Nephron progenitor cell (in vitro differentiated cells): Measurements from ENCODE around the gene KIAA0232.
"Not testable (repeated sequence)": the region's sequence is repeated elsewhere in the genome, so short reads cannot be mapped to it uniquely, and the experiment has no call there.

Experiments
- DNase-seq: peaks from one replicate; pipeline ENCODE4 v3.0.0; 2021
- H3K27ac Mint-ChIP-seq: 2 replicates; pipeline ENCODE4 v1.8.0; 2021; ENCODE audit warnings: mild to moderate bottlenecking, moderate library complexity, mixed read lengths
- H3K27me3 Mint-ChIP-seq: 2 replicates; pipeline ENCODE4 v1.8.0; 2021; ENCODE audit warnings: mild to moderate bottlenecking, low read depth, mixed read lengths; ENCODE audit not compliant: poor library complexity
- H3K36me3 Mint-ChIP-seq: 2 replicates; pipeline ENCODE4 v1.8.0; 2021; ENCODE audit warnings: low read depth, mixed read lengths
- H3K4me1 Mint-ChIP-seq: 2 replicates; pipeline ENCODE4 v1.8.0; 2021; ENCODE audit warnings: mixed read lengths
- H3K4me3 Mint-ChIP-seq: 2 replicates; pipeline ENCODE4 v1.8.0; 2021; ENCODE audit warnings: mild to moderate bottlenecking, moderate library complexity, mixed read lengths
- H3K9me3 Mint-ChIP-seq: 2 replicates; pipeline ENCODE4 v1.8.0; 2021; ENCODE audit warnings: mild to moderate bottlenecking, moderate library complexity, mixed read lengths
- TF ChIP-seq, protein P1 (sequence below): fragments of 200-600 bp; sonication (generic); IDR thresholded peaks from 2 replicates; pipeline ENCODE4 v1.5.0; 2021; ENCODE audit warnings: antibody characterized with exemption

Gene KIAA0232

DNA sequence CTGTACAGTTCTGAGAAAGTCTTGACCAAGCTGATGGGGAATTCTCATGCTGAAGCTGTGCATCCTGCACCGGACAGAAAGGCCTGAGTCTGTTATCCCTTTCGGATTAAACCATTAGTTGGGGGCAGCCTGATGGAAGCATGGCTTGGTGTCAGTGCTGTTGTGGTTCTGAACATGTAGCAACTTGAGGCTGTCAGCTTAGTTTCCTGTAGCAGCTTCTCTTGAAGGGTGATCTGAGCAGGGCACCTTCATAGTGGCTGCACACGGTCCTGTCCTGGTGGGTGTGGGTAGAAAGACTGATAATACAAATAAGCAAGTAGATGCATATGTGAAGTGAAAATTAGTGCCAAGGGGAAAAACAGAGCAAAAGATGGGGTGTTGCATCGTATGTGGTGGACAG is 11.7 kb downstream of the KIAA0232 start:
- Mint-ChIP-seq H3K9me3 (peaks cover 38% of the 10 kb centered on the region), H3K27ac (no peak overlapping the region), H3K4me1 (no peaks in the 10 kb centered on the region), H3K36me3 (peaks cover 85% of the 10 kb centered on the region), H3K27me3 (peaks cover 3% of the 10 kb centered on the region), H3K4me3 (no peak overlapping the region)
- TF ChIP-seq, protein P1, sequence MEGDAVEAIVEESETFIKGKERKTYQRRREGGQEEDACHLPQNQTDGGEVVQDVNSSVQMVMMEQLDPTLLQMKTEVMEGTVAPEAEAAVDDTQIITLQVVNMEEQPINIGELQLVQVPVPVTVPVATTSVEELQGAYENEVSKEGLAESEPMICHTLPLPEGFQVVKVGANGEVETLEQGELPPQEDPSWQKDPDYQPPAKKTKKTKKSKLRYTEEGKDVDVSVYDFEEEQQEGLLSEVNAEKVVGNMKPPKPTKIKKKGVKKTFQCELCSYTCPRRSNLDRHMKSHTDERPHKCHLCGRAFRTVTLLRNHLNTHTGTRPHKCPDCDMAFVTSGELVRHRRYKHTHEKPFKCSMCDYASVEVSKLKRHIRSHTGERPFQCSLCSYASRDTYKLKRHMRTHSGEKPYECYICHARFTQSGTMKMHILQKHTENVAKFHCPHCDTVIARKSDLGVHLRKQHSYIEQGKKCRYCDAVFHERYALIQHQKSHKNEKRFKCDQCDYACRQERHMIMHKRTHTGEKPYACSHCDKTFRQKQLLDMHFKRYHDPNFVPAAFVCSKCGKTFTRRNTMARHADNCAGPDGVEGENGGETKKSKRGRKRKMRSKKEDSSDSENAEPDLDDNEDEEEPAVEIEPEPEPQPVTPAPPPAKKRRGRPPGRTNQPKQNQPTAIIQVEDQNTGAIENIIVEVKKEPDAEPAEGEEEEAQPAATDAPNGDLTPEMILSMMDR = no peak
- DNase-seq = no peak

DNA sequence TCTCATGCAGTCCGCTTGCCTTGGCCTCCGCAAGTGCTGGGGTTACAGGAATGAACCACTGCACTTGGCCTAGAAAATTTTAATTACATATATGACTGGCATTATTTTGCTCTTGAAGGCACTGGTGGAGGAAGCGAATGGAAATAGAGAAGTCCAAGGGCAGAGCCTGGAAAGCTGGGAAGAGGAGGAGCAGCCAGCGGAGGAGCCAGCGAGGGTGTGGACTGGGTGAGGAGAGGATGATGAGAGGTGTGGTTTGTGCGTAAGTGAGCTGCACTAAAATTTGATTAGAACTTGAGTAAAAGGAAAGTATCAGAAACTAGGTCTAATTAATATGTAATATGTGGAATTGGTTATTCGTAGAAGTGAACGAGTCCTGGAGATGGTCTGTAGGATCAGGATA is 13.3 kb downstream of the KIAA0232 start:
- H3K27ac Mint-ChIP-seq = no peak overlapping the region
- DNase-seq = no peak
- TF ChIP-seq, protein P1 = no peak
- peaks cover 3% of the 10 kb centered on the region for H3K27me3 Mint-ChIP-seq
- peaks cover 74% of the 10 kb centered on the region for H3K36me3 Mint-ChIP-seq
- peaks cover 33% of the 10 kb centered on the region for H3K9me3 Mint-ChIP-seq
- no peak overlapping the region for H3K4me3 Mint-ChIP-seq
- no peaks in the 10 kb centered on the region for H3K4me1 Mint-ChIP-seq

DNA sequence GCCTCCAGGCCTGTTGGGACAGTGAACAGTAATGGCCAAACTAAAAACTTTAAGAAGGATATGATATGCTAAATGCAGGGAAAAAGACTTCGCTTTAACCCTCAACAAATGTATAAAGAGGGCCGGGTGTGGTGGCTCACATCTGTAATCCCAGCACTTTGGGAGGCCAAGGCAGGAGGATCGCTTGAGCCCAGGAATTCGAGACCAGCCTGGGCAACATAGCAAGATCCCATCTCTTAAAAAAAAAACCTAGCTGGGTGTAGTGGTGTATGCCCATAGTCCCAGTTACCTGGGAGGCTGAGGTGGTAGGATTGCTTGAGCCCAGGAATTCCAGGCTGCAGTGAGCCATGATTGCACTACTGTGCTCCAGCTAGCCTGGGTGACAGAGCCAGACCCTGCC is 14.8 kb downstream of the KIAA0232 start:
- H3K9me3 Mint-ChIP-seq = peaks cover 22% of the 10 kb centered on the region

DNA sequence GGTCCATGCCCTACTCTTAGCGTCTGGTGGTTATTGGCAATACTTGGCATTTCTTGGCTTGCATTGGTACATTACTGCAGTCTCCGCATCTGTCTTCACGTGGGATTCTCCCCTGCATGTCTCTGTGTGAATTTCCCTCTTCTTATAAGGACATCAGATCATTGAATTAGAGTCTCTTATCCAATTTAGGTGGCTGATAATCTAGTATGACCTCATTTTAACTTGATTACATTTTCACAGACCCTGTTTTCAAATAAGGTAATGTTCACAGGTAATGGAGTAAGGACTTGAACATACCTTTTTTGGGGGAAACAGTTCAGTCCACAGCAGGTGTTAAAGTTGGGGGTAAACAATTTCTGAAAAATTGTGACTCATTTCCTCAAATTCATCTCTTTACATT is 16.6 kb downstream of the KIAA0232 start:
- DNase-seq = no peak
- H3K4me1 Mint-ChIP-seq = no peaks in the 10 kb centered on the region
- TF ChIP-seq, protein P1 = no peak
- H3K4me3 Mint-ChIP-seq = no peak overlapping the region
- H3K9me3 Mint-ChIP-seq = peaks cover 7% of the 10 kb centered on the region
- no peaks in the 10 kb centered on the region for H3K27me3 Mint-ChIP-seq
- H3K36me3 Mint-ChIP-seq = peaks cover 49% of the 10 kb centered on the region
- H3K27ac Mint-ChIP-seq = no peak overlapping the region

More for the DNA sequence above, 14.8 kb downstream of the KIAA0232 start:
- not testable (repeated sequence) for H3K4me1 Mint-ChIP-seq, DNase-seq, H3K27ac Mint-ChIP-seq, H3K4me3 Mint-ChIP-seq, H3K27me3 Mint-ChIP-seq
- peaks cover 62% of the 10 kb centered on the region for H3K36me3 Mint-ChIP-seq

DNA sequence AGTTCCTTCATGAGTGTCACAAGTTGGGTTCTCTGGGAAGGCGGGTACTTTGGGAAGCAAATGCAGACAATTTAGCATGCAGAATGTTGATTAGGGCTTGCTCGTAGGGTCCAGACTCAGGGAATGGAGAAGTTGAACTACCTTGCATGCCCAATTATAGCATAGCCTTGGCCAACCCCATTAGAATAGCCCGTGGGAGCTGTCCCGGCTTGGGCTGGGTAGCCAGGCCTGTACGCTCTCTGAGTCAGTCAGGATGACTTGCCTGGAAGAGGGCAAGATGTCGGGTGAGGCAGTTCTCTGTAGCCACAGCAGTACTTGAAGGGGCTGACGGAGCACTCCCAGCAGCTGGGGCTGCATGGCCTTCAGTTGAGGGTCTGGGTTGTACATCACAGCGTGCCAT is 19.5 kb downstream of the KIAA0232 start:
- Mint-ChIP-seq H3K36me3 (peaks cover 22% of the 10 kb centered on the region), H3K27ac (no peak overlapping the region), H3K27me3 (no peaks in the 10 kb centered on the region), H3K4me1 (no peaks in the 10 kb centered on the region), H3K4me3 (no peak overlapping the region), H3K9me3 (no peaks in the 10 kb centered on the region)
- no peak for DNase-seq
- TF ChIP-seq, protein P1 = no peak

GRCh38 chr4:6802626-6803025 is 20.1 kb downstream of the KIAA0232 start:
- Mint-ChIP-seq H3K36me3 (peaks cover 20% of the 10 kb centered on the region), H3K27ac (no peak overlapping the region), H3K9me3 (no peaks in the 10 kb centered on the region), H3K4me1 (no peaks in the 10 kb centered on the region), H3K27me3 (no peaks in the 10 kb centered on the region), H3K4me3 (no peak overlapping the region)
- TF ChIP-seq, protein P1 = no peak
- DNase-seq = no peak
